Lower leg skin (tissue), 3 donors: Measurements from ENCODE around the gene MBD3L4.
"Not testable (repeated sequence)": the region's sequence is repeated elsewhere in the genome, so short reads cannot be mapped to it uniquely, and the experiment has no call there.

Experiments
- POLR2A ChIP-seq, 2 donors: fragments of 450-650 bp; IDR thresholded peaks; one replicate each; pipeline ENCODE4 v1.6.1; 2016 to 2017; ENCODE audit warnings: antibody characterized with exemption in 2 of 2, mild to moderate bottlenecking in 1 of 2, moderate library complexity in 1 of 2
- TF ChIP-seq, protein P1 (sequence below), 3 donors: fragments of 450-650 bp; IDR thresholded peaks; one replicate each; pipeline ENCODE4 v1.5.1; 2016; ENCODE audit warnings: antibody characterized with exemption in 3 of 3, mild to moderate bottlenecking in 3 of 3, moderate library complexity in 2 of 3

DNA sequence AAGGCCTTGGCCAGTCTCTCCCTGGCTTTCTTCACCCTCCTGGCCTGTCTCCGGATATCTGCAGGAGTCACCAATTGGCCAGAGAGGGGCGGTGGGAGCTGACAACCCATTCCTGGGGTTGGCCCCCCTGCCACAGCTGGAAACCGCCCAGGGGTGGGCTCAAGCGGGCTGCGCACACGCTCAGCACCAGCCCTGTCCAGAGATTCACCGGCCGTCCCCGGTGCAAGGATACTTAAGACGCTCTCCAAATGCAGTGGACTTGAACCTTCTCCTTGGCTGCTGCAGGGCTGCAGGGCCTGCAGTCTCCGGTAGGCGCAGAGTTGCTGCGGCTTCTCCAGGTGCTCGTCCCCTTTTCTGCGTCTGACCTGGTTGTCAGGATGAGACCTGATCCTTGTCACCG, 16.4 kb upstream of the MBD3L4 start:
- TF ChIP-seq, protein P1, sequence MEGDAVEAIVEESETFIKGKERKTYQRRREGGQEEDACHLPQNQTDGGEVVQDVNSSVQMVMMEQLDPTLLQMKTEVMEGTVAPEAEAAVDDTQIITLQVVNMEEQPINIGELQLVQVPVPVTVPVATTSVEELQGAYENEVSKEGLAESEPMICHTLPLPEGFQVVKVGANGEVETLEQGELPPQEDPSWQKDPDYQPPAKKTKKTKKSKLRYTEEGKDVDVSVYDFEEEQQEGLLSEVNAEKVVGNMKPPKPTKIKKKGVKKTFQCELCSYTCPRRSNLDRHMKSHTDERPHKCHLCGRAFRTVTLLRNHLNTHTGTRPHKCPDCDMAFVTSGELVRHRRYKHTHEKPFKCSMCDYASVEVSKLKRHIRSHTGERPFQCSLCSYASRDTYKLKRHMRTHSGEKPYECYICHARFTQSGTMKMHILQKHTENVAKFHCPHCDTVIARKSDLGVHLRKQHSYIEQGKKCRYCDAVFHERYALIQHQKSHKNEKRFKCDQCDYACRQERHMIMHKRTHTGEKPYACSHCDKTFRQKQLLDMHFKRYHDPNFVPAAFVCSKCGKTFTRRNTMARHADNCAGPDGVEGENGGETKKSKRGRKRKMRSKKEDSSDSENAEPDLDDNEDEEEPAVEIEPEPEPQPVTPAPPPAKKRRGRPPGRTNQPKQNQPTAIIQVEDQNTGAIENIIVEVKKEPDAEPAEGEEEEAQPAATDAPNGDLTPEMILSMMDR (IDR thresholded peaks at IDR 0.05) = not testable (repeated sequence)
- not testable (repeated sequence) for TF ChIP-seq POLR2A (IDR thresholded peaks at IDR 0.05)
